Measurements from ENCODE around the gene DCC. TPM values are rescaled to one million over a fixed set of nuclear protein-coding genes. Genes with fewer than 3 reads are reported as not detected.

DCC gene
- polyA plus RNA-seq, 1 donor (not counting 4 experiments of a cell fraction or from before 2014, with no cell fraction given): not detected

DNA sequence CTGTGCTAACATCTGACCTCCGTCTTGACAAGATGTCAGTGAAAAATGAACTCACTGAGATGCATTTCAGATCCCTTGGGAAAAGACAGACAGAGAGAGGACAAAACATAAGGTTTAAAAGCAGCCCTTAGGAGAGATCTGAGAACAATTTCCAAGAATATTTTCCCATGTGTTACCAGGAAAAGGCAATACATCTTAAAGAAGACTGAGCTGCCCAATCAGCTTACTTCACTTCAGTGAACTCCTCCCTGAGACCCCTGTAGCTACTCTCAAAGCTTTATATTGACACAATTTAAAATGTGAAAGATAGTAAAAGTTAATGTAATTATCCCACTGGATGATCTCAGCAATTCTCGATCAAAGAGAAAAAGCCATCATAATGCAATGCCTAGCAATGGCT lies 505.0 kb downstream of the DCC start:
- FAIRE-seq: no peak
- no peaks in the 10 kb centered on the region for H3K79me2 ChIP-seq (ENCODE audit: control insufficient read depth, insufficient read depth, low read length)
- H3K9me3 ChIP-seq (ENCODE audit: control insufficient read depth, low read depth, low read length): no peaks in the 10 kb centered on the region
- no peaks in the 10 kb centered on the region for H4K20me1 ChIP-seq (ENCODE audit: control insufficient read depth, extremely low read depth, insufficient read depth, low read length)
- H3K4me1 ChIP-seq (ENCODE audit: control insufficient read depth, extremely low read depth, insufficient read depth, low read length): no peaks in the 10 kb centered on the region
- no peaks in the 10 kb centered on the region for H3K9me1 ChIP-seq (ENCODE audit: control insufficient read depth, extremely low read depth, insufficient read depth, low read length)
- no peaks in the 10 kb centered on the region for H3K27me3 ChIP-seq (ENCODE audit: control insufficient read depth, extremely low read depth, insufficient read depth, low read length)
- dilution Hi-C loops (cut with MboI; ENCODE audit: extremely low pct_ligation_motif_present, low sequenced_read_pairs): no loop called here
- no peak for DNase-seq (ENCODE audit: low read depth, low spot score)
- H3K36me3 ChIP-seq (ENCODE audit: control insufficient read depth in 2 of 2, extremely low read depth in 1 of 2, insufficient read depth in 2 of 2, low read length in 2 of 2): no peaks in the 10 kb centered on the region
- no peak overlapping the region for H3K9ac ChIP-seq (ENCODE audit: control insufficient read depth, extremely low read depth, insufficient read depth, low read length)
- H3K4me2 ChIP-seq (ENCODE audit: control insufficient read depth, extremely low read depth, insufficient read depth, low read depth, low read length): no peak overlapping the region
- TF ChIP-seq CTCF (optimal IDR thresholded peaks at IDR 0.05 in 1 of 3, IDR thresholded peaks at IDR 0.05 in 1 of 3, conservative IDR thresholded peaks at IDR 0.05 in 1 of 3; ENCODE audit: extremely low read depth in 1 of 3, insufficient read depth in 2 of 3, low read length in 3 of 3) (no peak), EZH2 (IDR thresholded peaks at IDR 0.05; ENCODE audit: low read length) (no peak)
- H3K27ac ChIP-seq (ENCODE audit: control insufficient read depth, insufficient read depth, low read length): no peak overlapping the region
- no peak overlapping the region for H3K4me3 ChIP-seq (ENCODE audit: control insufficient read depth in 2 of 3, extremely low read depth in 1 of 3, insufficient read depth in 2 of 3, low read depth in 1 of 3, low read length in 3 of 3)
- no peak overlapping the region for H2AFZ ChIP-seq (ENCODE audit: control insufficient read depth, low read length)

GRCh38 chr18:52850031-52850560 lies 510.1 kb downstream of the DCC start:
- no peak for FAIRE-seq

More at GRCh38 chr18:52850031-52850560, 510.1 kb downstream of the DCC start:
- Histone ChIP-seq H3K9me3 (ENCODE audit: control insufficient read depth, low read depth, low read length) (no peaks in the 10 kb centered on the region), H3K79me2 (ENCODE audit: control insufficient read depth, insufficient read depth, low read length) (no peaks in the 10 kb centered on the region), H3K27ac (ENCODE audit: control insufficient read depth, insufficient read depth, low read length) (no peak overlapping the region), H3K27me3 (ENCODE audit: control insufficient read depth, extremely low read depth, insufficient read depth, low read length) (no peaks in the 10 kb centered on the region), H3K9ac (ENCODE audit: control insufficient read depth, extremely low read depth, insufficient read depth, low read length) (no peak overlapping the region), H3K4me2 (ENCODE audit: control insufficient read depth, extremely low read depth, insufficient read depth, low read depth, low read length) (no peak overlapping the region), H3K36me3 (ENCODE audit: control insufficient read depth in 2 of 2, extremely low read depth in 1 of 2, insufficient read depth in 2 of 2, low read length in 2 of 2) (no peaks in the 10 kb centered on the region), H4K20me1 (ENCODE audit: control insufficient read depth, extremely low read depth, insufficient read depth, low read length) (no peaks in the 10 kb centered on the region), H2AFZ (ENCODE audit: control insufficient read depth, low read length) (no peak overlapping the region), H3K4me1 (ENCODE audit: control insufficient read depth, extremely low read depth, insufficient read depth, low read length) (no peaks in the 10 kb centered on the region), H3K9me1 (ENCODE audit: control insufficient read depth, extremely low read depth, insufficient read depth, low read length) (no peaks in the 10 kb centered on the region), H3K4me3 (ENCODE audit: control insufficient read depth in 2 of 3, extremely low read depth in 1 of 3, insufficient read depth in 2 of 3, low read depth in 1 of 3, low read length in 3 of 3) (no peak overlapping the region)
- no peak for DNase-seq (ENCODE audit: low read depth, low spot score)
- TF ChIP-seq EZH2 (IDR thresholded peaks at IDR 0.05; ENCODE audit: low read length): no peak
- no peak for TF ChIP-seq CTCF (optimal IDR thresholded peaks at IDR 0.05 in 1 of 3, IDR thresholded peaks at IDR 0.05 in 1 of 3, conservative IDR thresholded peaks at IDR 0.05 in 1 of 3; ENCODE audit: extremely low read depth in 1 of 3, insufficient read depth in 2 of 3, low read length in 3 of 3)
- dilution Hi-C loops (cut with MboI; ENCODE audit: extremely low pct_ligation_motif_present, low sequenced_read_pairs): no loop called here

Measured in keratinocyte (primary cell).